ENCODE results near the gene TRIM73.
"Not testable (repeated sequence)": the region's sequence is repeated elsewhere in the genome, so short reads cannot be mapped to it uniquely, and the experiment has no call there.

TRIM73 gene

DNA sequence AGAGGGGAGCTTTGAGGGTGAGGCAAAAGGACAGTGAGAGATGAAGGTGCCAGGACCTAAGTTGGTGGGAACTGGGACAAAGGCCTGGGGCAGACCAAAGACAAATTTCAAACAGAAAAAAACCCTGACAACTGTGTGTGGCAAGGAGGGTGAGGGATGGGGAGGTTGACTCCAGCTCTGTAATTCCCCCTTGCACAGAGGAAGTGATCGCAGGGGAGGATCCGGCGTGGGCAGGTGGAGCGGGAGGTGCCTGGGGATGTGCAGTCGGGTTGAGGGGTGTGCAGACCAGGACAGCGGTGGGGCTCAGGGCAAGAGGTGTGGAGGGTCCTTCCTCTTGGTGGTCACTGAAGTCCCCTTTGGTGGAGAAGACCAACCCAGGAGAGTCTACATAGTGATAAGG is 5.1 kb downstream of the TRIM73 start:
- DNase-seq (ENCODE audit: low read depth); H3K9me3 ChIP-seq (ENCODE audit: control insufficient read depth, low read length); H3K36me3 ChIP-seq (ENCODE audit: control insufficient read depth, insufficient read depth, low read length, severe bottlenecking); H3K4me1 ChIP-seq (ENCODE audit: control insufficient read depth, insufficient read depth, low read length); H3K9ac ChIP-seq (ENCODE audit: low read length); H3K27me3 ChIP-seq (replicated peaks; ENCODE audit: control insufficient read depth, insufficient read depth, low read length); H3K4me3 ChIP-seq (ENCODE audit: low read length): not testable (repeated sequence)

DNA sequence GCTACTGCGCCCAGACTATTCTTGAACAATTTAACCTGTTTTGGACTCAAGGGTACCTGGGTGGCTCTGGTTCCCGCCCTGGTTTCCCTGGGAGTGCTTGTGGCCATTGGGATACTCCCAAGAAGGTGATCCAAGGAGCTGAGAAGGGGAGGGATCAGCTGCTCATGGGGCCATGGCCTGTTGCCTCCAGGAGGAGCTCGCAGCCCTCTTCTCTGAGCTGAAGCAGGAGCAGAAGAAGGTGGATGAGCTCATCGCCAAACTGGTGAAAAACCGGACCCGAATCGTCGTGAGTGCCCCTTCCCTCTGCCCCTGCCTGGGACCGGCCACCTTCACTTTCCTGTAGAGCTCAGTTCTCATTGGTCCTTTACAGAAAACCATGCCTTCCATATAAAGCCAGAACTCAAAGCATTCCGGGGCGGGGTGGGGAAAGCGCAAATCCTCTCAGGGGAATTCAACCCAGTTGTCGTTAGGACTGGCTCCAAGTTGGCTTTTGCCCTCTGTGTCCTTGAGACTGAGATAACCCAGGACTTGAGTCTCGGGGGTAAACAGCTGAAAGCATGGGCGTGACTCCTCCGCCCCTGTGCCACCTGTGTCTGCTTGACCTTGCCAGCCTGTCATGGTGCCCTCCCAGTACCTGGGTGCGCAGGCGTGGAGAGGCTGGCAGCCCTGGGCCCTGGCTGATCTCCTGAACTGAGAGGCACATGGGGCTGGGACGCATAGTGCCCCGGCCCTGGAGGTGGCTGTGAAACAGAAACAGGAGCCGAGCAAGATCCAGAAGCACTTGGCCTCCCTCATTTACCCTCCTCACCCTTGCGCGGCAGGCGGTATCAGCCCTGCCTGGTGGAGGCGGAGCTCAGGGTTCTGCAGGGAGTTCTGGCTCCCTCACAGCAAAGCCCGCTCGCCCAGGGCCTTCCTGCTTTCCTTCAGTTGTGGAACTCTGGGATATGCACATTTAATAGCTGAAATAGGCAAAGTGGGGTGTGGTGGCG is 8.3 kb downstream of the TRIM73 start:
- H3K9ac ChIP-seq (ENCODE audit: low read length); H3K4me3 ChIP-seq (ENCODE audit: low read length); H3K36me3 ChIP-seq (ENCODE audit: control insufficient read depth, insufficient read depth, low read length, severe bottlenecking); H3K9me3 ChIP-seq (ENCODE audit: control insufficient read depth, low read length); H3K27me3 ChIP-seq (replicated peaks; ENCODE audit: control insufficient read depth, insufficient read depth, low read length); DNase-seq (ENCODE audit: low read depth); H3K4me1 ChIP-seq (ENCODE audit: control insufficient read depth, insufficient read depth, low read length): not testable (repeated sequence)

DNA sequence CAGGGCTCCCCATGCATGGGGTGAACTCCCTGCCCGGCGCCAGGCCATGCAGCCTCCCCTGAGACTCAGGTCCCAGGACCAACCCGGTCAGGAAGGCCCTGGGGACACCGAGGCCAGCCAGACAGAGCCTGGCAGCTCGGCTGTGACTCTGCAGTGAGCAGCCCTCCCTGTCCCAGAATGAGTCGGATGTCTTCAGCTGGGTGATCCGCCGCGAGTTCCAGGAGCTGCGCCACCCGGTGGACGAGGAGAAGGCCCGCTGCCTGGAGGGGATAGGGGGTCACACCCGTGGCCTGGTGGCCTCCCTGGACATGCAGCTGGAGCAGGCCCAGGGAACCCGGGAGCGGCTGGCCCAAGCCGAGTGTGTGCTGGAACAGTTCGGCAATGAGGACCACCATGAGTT is 9.2 kb downstream of the TRIM73 start:
- not testable (repeated sequence) for DNase-seq (ENCODE audit: low read depth); H3K4me1 ChIP-seq (ENCODE audit: control insufficient read depth, insufficient read depth, low read length); H3K36me3 ChIP-seq (ENCODE audit: control insufficient read depth, insufficient read depth, low read length, severe bottlenecking); H3K9me3 ChIP-seq (ENCODE audit: control insufficient read depth, low read length); H3K4me3 ChIP-seq (ENCODE audit: low read length); H3K9ac ChIP-seq (ENCODE audit: low read length); H3K27me3 ChIP-seq (replicated peaks; ENCODE audit: control insufficient read depth, insufficient read depth, low read length)

DNA sequence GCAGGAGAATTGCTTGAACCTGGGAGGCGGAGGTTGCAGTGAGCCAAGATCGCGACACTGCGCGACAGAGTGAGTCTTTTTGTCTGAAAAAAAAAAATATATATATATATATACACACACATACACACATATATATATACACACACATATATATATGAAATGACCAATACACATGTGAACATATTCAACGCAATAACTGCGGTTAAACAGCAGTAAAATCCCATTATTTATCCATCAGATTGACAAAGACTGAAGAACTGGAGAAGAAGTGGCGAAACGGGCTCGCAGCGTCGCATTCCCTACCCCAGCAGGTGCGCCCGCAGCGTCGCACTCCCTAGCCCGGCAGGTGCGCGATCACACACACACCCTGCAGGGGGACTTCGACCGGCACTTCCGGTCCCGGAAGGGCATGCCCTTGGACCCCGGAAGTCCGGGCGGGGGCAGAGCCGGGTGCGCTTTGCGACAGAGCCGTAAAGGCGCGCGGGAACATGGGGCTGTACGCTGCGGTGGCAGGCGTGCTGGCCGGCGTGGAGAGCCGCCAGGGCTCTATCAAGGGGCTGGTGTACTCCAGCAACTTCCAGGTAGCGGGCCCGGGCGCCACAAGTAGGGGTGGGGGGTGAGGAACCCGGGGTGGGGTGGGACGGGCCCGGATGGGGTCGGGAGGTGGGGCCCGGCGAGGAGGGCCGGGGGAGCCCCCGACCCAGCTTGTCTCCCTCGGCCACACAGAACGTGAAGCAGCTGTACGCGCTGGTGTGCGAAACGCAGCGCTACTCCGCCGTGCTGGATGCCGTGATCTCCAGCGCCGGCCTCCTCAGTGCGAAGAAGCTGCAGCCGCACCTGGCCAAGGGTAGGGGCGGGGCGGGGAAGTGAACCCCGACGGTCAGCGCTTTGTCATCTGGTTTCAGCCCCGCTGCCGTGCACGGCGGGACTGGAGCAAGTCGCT is 14.7 kb downstream of the TRIM73 start:
- not testable (repeated sequence) for H3K4me3 ChIP-seq (ENCODE audit: low read length); DNase-seq (ENCODE audit: low read depth); H3K4me1 ChIP-seq (ENCODE audit: control insufficient read depth, insufficient read depth, low read length); H3K27me3 ChIP-seq (replicated peaks; ENCODE audit: control insufficient read depth, insufficient read depth, low read length); H3K9me3 ChIP-seq (ENCODE audit: control insufficient read depth, low read length); H3K36me3 ChIP-seq (ENCODE audit: control insufficient read depth, insufficient read depth, low read length, severe bottlenecking); H3K9ac ChIP-seq (ENCODE audit: low read length)

DNA sequence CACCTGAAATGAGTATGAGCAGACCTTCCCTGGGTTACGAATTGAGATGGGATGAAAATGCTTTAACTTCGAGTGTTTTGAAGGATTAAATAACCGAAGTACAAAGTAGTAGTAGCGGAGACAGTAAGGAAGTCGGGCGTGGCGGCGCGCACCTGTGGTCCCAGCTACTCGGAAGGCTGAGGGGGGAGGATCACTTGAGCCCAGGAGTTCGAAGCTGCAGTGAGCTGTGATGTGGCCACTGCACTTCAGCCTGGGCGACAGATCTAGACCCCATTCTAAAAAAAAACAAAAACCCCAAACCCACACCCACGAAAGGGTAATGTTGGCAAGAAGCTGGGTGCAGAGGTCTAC is 15.4 kb downstream of the TRIM73 start:
- not testable (repeated sequence) for DNase-seq (ENCODE audit: low read depth); H3K9ac ChIP-seq (ENCODE audit: low read length); H3K4me3 ChIP-seq (ENCODE audit: low read length); H3K9me3 ChIP-seq (ENCODE audit: control insufficient read depth, low read length); H3K36me3 ChIP-seq (ENCODE audit: control insufficient read depth, insufficient read depth, low read length, severe bottlenecking); H3K4me1 ChIP-seq (ENCODE audit: control insufficient read depth, insufficient read depth, low read length); H3K27me3 ChIP-seq (replicated peaks; ENCODE audit: control insufficient read depth, insufficient read depth, low read length)

DNA sequence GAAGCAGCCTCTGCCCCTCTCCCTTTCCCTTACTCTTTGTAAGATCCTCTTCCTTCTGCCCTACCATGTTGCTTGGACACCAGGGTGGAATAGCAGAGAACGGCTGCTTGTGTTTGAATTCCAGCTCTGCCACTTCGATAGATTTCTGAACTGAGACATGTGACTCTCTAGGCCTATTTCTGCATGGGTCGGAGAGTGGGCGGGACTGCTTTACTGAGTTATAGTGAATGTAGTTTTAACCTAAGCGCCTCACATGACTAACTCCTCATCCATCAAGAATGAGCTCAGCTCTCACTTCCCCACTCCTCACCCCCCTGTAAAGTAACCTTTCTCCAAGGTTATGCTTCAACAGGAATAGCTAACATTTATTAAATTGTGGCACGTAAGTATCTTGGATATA is 18.8 kb downstream of the TRIM73 start:
- not testable (repeated sequence) for DNase-seq (ENCODE audit: low read depth); H3K4me3 ChIP-seq (ENCODE audit: low read length)

DNA sequence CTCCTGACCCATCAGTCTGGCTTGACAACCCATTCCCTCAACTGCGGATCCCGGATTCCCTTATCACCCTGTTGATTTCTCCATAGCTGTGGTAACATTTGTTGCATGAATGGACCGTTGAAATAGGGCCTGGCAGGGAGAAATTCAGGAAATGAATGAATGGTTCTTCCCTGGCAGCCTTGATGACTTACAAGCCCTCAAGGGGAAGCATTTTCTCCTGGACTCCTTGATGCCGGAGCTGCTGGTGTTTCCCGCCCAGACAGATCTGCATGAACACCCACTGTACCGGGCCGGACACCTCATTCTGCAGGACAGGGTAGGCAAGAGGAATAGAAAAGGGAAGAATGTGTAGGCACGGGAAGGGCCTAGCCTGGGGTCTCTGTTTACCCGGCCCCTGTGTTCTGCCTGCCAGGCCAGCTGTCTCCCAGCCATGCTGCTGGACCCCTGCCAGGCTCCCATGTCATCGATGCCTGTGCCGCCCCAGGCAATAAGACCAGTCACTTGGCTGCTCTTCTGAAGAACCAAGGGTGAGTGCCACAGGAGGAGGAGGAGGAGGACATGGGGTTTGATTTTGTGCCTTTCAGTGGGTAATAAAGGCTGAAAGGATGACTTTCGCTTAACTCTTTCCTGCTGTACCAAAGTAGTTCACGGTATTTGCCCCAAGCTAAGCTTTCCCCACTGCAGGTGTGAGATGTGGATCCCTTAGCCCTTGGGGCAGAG is 19.4 kb downstream of the TRIM73 start:
- H3K27me3 ChIP-seq (replicated peaks; ENCODE audit: control insufficient read depth, insufficient read depth, low read length); H3K9ac ChIP-seq (ENCODE audit: low read length); H3K9me3 ChIP-seq (ENCODE audit: control insufficient read depth, low read length); H3K4me1 ChIP-seq (ENCODE audit: control insufficient read depth, insufficient read depth, low read length); H3K4me3 ChIP-seq (ENCODE audit: low read length): not testable (repeated sequence)
- peaks cover 12% of the 10 kb centered on the region for H3K36me3 ChIP-seq (ENCODE audit: control insufficient read depth, insufficient read depth, low read length, severe bottlenecking)
- DNase-seq (ENCODE audit: low read depth) = peak; percentile 7

More for the DNA sequence above, 18.8 kb downstream of the TRIM73 start:
- not testable (repeated sequence) for H3K9me3 ChIP-seq (ENCODE audit: control insufficient read depth, low read length); H3K9ac ChIP-seq (ENCODE audit: low read length); H3K27me3 ChIP-seq (replicated peaks; ENCODE audit: control insufficient read depth, insufficient read depth, low read length); H3K4me1 ChIP-seq (ENCODE audit: control insufficient read depth, insufficient read depth, low read length)
- peaks cover 12% of the 10 kb centered on the region for H3K36me3 ChIP-seq (ENCODE audit: control insufficient read depth, insufficient read depth, low read length, severe bottlenecking)

DNA sequence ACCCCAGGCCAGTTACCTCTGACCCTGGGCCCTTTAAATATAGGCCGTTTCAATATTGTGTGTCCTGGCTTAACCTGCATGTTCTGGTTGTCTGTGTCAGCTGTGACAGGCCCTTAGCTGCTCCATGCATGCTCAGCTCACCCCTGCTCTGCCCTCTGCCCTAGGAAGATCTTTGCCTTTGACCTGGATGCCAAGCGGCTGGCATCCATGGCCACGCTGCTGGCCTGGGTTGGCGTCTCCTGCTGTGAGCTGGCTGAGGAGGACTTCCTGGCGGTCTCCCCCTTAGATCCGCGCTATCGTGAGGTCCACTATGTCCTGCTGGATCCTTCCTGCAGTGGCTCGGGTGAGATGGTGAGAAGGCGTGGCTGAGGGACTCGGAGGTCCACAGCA is 20.0 kb downstream of the TRIM73 start:
- H3K4me1 ChIP-seq (ENCODE audit: control insufficient read depth, insufficient read depth, low read length); DNase-seq (ENCODE audit: low read depth); H3K27me3 ChIP-seq (replicated peaks; ENCODE audit: control insufficient read depth, insufficient read depth, low read length); H3K4me3 ChIP-seq (ENCODE audit: low read length); H3K9ac ChIP-seq (ENCODE audit: low read length); H3K9me3 ChIP-seq (ENCODE audit: control insufficient read depth, low read length): not testable (repeated sequence)
- H3K36me3 ChIP-seq (ENCODE audit: control insufficient read depth, insufficient read depth, low read length, severe bottlenecking) = peaks cover 12% of the 10 kb centered on the region

DNA sequence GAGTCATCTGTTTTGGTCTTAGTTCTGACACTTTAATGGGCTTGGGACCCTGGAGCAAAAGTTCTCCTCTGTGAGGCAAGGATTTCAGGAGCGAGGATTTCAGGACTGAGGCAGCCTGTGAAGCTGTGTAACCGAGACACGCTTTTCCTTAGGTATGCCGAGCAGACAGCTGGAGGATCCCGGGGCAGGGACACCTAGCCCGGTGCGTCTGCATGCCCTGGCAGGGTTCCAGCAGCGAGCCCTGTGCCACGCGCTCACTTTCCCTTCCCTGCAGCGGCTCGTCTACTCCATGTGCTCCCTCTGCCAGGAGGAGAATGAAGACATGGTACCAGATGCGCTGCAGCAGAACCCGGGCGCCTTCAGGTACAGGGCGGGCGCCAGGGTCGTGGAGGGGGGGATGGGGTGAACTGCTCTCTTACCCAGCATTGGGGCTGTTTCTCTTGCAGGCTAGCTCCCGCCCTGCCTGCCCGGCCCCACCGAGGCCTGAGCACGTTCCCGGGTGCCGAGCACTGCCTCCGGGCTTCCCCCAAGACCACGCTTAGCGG is 20.5 kb downstream of the TRIM73 start:
- H3K9me3 ChIP-seq (ENCODE audit: control insufficient read depth, low read length); H3K27me3 ChIP-seq (replicated peaks; ENCODE audit: control insufficient read depth, insufficient read depth, low read length); H3K9ac ChIP-seq (ENCODE audit: low read length); H3K4me1 ChIP-seq (ENCODE audit: control insufficient read depth, insufficient read depth, low read length); H3K4me3 ChIP-seq (ENCODE audit: low read length); DNase-seq (ENCODE audit: low read depth): not testable (repeated sequence)
- peaks cover 13% of the 10 kb centered on the region for H3K36me3 ChIP-seq (ENCODE audit: control insufficient read depth, insufficient read depth, low read length, severe bottlenecking)

DNA sequence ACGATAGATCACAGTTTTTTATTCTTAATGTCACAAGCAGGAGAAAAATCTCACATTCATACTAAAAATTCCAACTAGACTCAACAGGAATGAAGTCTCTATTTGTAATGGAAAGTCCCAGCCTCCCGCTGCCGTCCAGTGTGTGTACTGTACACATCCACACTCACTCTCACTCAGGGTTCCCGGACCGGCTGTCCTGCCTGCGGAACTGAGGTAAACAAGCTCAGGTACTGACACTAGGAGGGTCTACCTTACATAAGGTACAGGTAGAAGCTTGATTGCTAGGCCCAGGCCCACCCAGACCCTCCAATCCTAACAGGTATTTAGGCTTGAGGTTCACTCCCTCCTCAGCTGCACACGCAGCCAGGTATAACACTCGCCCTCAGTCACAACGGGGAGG is 21.4 kb downstream of the TRIM73 start:
- not testable (repeated sequence) for H3K9me3 ChIP-seq (ENCODE audit: control insufficient read depth, low read length); H3K4me1 ChIP-seq (ENCODE audit: control insufficient read depth, insufficient read depth, low read length); H3K27me3 ChIP-seq (replicated peaks; ENCODE audit: control insufficient read depth, insufficient read depth, low read length); H3K9ac ChIP-seq (ENCODE audit: low read length); H3K4me3 ChIP-seq (ENCODE audit: low read length); DNase-seq (ENCODE audit: low read depth)
- H3K36me3 ChIP-seq (ENCODE audit: control insufficient read depth, insufficient read depth, low read length, severe bottlenecking) = peaks cover 20% of the 10 kb centered on the region
